Spleen (tissue), 11 donors: ENCODE measurements around the gene CLDN11. TPM values are rescaled to one million over a fixed set of nuclear protein-coding genes. Genes with fewer than 3 reads are reported as not detected.

Source experiments
- DNase-seq: peaks from one replicate; pipeline ENCODE4 v3.0.0-alpha.2; 2020
- H3K27ac ChIP-seq, 8 donors: fragments of 200-600 bp; sonication (generic) in 7 of 8; 1 replicate in 4 of 8; 2 replicates in 4 of 8; pipeline versions ENCODE4 v1.5.0 to v1.8.0; 2016 to 2021; ENCODE audit warnings: inconsistent platforms in 4 of 8, mild to moderate bottlenecking in 4 of 8, moderate library complexity in 1 of 8
- H3K27me3 ChIP-seq, 7 donors: fragments of 200-600 bp; sonication (generic) in 6 of 7; replicated peaks in 1 of 7; 1 replicate in 4 of 7; 2 replicates in 3 of 7; pipeline versions ENCODE4 v1.5.0 to v1.8.0; 2016 to 2021; ENCODE audit warnings: inconsistent platforms in 3 of 7, mild to moderate bottlenecking in 1 of 7
- H3K36me3 ChIP-seq, 6 donors: fragments of 200-600 bp; sonication (generic) in 5 of 6; 1 replicate in 4 of 6; 2 replicates in 2 of 6; pipeline versions ENCODE4 v1.5.0 to v1.8.0; 2016 to 2021; ENCODE audit warnings: inconsistent platforms in 2 of 6
- H3K4me1 ChIP-seq, 6 donors: fragments of 200-600 bp; sonication (generic) in 5 of 6; 1 replicate in 3 of 6; 2 replicates in 3 of 6; pipeline versions ENCODE4 v1.5.0 to v1.8.0; 2016 to 2021; ENCODE audit warnings: inconsistent platforms in 3 of 6
- H3K4me3 ChIP-seq, 8 donors: fragments of 200-600 bp; sonication (generic) in 7 of 8; 1 replicate in 4 of 8; 2 replicates in 4 of 8; pipeline versions ENCODE4 v1.5.0 to v1.8.0; 2016 to 2021; ENCODE audit warnings: inconsistent platforms in 4 of 8, mild to moderate bottlenecking in 4 of 8, moderate library complexity in 2 of 8
- H3K9me3 ChIP-seq, 8 donors: fragments of 200-600 bp; sonication (generic) in 7 of 8; 1 replicate in 4 of 8; 2 replicates in 4 of 8; pipeline versions ENCODE4 v1.5.0 to v1.8.0; 2016 to 2021; ENCODE audit warnings: inconsistent platforms in 4 of 8
- POLR2A ChIP-seq, 3 donors: fragments of 450-650 bp; IDR thresholded peaks; one replicate each; pipeline ENCODE4 v1.5.1; 2017; ENCODE audit warnings: antibody characterized with exemption in 3 of 3, mild to moderate bottlenecking in 1 of 3
- POLR2AphosphoS5 ChIP-seq, 3 donors: sonication (generic); formaldehyde crosslinking; IDR thresholded peaks; one replicate each; pipeline ENCODE4 v1.5.1; 2017; ENCODE audit warnings: antibody characterized with exemption in 3 of 3
- WGBS, 5 donors: extraction: QIAGEN DNeasy Blood & Tissue Kit in 3 of 5; methylation state at CpG; one replicate each; pipeline versions ENCODE4 v1.1.5 to v1.1.7; 2013 to 2018; 5-methylcytosine and 5-hydroxymethylcytosine counted together
- intact Hi-C: fragments of 100-400 bp; cut with DNase I; formaldehyde crosslinking; loops from one replicate; pipeline ENCODE4 v1.15.0; 2023; ENCODE audit warnings: low total_unique reads
- polyA plus RNA-seq, 3 donors: library from polyadenylated mRNA; stranded (reverse); fragments of 200-250 nt; gene quantifications; one replicate each; pipeline ENCODE4 v1.2.1, GENCODE V29; 2013
- total RNA-seq, 7 donors: library from RNA; depleted of rRNA in 3 of 7; stranded (reverse); fragments of >200 nt in 3 of 7; fragmentation: NEBNext Ultra II Directional in 4 of 7; extraction: Animal tissue kit (Norgen Biotek cat#: 25700) in 4 of 7; gene quantifications; one replicate each; pipeline versions ENCODE4 v1.1.0 to v1.2.1, GENCODE V29; 2016 to 2021
- TF ChIP-seq, protein P1 (sequence below), 11 experiments: fragments of 200-600 bp in 7 of 11; fragments of 450-650 bp in 4 of 11; sonication (generic) in 4 of 11; IDR thresholded peaks in 8 of 11; conservative IDR thresholded peaks in 3 of 11; 1 replicate in 7 of 11; 2 replicates in 4 of 11; pipeline versions ENCODE4 v1.4.0 to v1.8.0; 2016 to 2021; ENCODE audit warnings: antibody characterized with exemption in 11 of 11, inconsistent platforms in 4 of 11, mild to moderate bottlenecking in 1 of 11
- donor health status: healthy with polysubstance abuse.
- donor health status: DM: no; HTN: no; CAD: no; lungs with moderate emphysema.
- donor health status: DM: no; HTN: no; CAD: no.
- donor health status: Bipolar disorder and iron deficiency.
- donor health status: healthy.
- donor health status: DM: no; HTN: no; CAD: no.
- donor health status: DM: yes; HTN: yes; CAD: no.

The CLDN11 gene
- total and polyA plus RNA-seq, 10 donors, result 0.70 to 10.7 (median 4.1) TPM

DNA sequence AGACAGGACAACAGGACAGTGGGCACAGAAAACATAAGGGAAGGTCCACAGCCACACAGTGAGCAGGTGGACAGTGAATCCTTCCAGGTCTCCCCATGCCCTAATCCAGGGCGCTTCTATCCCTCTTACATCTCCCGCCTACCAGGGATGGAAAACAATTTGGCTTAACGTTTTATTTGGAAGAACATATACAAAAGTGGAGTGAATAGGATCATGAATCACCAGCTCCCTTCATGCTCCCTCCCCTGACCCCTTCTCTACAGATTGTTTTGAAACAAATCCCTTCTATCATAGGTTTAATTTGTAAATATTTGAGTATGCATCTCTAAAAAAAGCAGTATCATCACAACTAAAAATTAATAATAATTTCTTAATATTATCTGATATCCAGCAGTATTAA is 52.5 kb downstream of the CLDN11 start:
- no peak overlapping the region for H3K4me3 ChIP-seq
- intact Hi-C loops, result no loop called here
- no peak for TF ChIP-seq POLR2AphosphoS5 (IDR thresholded peaks at IDR 0.05)
- no peak for TF ChIP-seq POLR2A (IDR thresholded peaks at IDR 0.05)
- TF ChIP-seq, protein P1, sequence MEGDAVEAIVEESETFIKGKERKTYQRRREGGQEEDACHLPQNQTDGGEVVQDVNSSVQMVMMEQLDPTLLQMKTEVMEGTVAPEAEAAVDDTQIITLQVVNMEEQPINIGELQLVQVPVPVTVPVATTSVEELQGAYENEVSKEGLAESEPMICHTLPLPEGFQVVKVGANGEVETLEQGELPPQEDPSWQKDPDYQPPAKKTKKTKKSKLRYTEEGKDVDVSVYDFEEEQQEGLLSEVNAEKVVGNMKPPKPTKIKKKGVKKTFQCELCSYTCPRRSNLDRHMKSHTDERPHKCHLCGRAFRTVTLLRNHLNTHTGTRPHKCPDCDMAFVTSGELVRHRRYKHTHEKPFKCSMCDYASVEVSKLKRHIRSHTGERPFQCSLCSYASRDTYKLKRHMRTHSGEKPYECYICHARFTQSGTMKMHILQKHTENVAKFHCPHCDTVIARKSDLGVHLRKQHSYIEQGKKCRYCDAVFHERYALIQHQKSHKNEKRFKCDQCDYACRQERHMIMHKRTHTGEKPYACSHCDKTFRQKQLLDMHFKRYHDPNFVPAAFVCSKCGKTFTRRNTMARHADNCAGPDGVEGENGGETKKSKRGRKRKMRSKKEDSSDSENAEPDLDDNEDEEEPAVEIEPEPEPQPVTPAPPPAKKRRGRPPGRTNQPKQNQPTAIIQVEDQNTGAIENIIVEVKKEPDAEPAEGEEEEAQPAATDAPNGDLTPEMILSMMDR (IDR thresholded peaks at IDR 0.05 in 8 of 11, conservative IDR thresholded peaks at IDR 0.05 in 3 of 11), result no peak
- no peak overlapping the region for H3K27ac ChIP-seq
- H3K27me3 ChIP-seq, result peaks cover 0 to 13% (median 0%) of the 10 kb centered on the region in 7 donors
- H3K4me1 ChIP-seq, result no peaks in the 10 kb centered on the region
- no peaks in the 10 kb centered on the region for H3K9me3 ChIP-seq
- no peaks in the 10 kb centered on the region for H3K36me3 ChIP-seq
- WGBS, 5 donors, result 67 to 76% (median 70%) methylated on average over 3 of the region's 3 CpGs
- no peak for DNase-seq

DNA sequence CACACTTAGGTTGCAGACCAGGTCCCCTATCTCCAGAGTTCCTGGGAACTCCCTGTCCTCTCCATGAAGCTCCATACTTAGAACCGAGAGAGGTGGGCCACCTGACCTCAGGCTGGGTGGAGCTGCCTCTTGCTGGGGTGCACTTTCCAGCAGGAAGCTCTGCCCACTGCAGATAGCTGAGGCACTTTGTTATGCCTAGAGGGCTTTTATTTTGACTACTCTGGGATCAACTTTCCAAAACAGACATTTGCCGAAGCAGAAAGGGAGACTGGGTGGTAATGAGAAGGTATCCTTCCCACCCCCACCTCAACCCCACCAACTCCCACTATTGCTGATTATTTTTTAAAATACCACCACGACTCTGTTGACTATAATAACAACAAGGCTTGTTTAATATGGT is 54.7 kb downstream of the CLDN11 start:
- TF ChIP-seq, protein P1 (IDR thresholded peaks at IDR 0.05 in 8 of 11, conservative IDR thresholded peaks at IDR 0.05 in 3 of 11), result no peak
- TF ChIP-seq POLR2A (IDR thresholded peaks at IDR 0.05) (no peak), POLR2AphosphoS5 (IDR thresholded peaks at IDR 0.05) (no peak)
- H3K4me1 ChIP-seq, result no peaks in the 10 kb centered on the region
- intact Hi-C loops, result no loop called here
- H3K27me3 ChIP-seq, result peaks cover 0 to 13% (median 0%) of the 10 kb centered on the region in 7 donors
- no peak for DNase-seq
- WGBS, 5 donors, result 26 to 50% (median 40%) methylated on average over 3 of the region's 3 CpGs
- no peak overlapping the region for H3K27ac ChIP-seq
- no peaks in the 10 kb centered on the region for H3K9me3 ChIP-seq
- H3K4me3 ChIP-seq, result no peak overlapping the region
- no peaks in the 10 kb centered on the region for H3K36me3 ChIP-seq

DNA sequence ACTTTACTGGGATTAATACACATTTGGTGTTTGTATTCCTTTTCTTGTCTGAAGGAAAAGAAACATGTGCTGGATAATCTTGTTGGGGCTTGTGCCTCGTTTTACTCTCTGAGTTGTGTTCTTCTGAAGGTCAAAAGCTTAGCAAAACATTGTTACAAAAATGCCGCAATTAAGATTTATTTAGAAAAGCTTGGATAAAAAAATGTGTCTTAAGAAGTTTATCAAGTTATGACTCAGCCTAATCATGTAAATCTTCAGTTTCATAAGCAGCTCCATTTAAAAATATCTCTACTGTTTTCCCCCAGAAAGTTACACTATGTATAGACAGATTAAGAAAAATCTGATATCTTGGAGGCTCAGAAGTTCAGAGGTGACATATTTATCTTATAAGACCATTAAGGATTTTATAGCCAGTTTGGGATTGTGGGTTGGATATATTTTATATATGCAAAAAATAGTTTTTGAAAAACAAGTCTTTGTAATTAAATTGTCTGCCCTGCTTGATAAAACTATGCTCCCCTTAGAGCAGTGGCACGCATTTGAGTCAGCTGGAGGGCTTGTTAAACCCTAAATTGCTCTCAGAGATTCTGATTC is 56.5 kb downstream of the CLDN11 start:
- Histone ChIP-seq H3K4me3 (no peak overlapping the region), H3K4me1 (no peaks in the 10 kb centered on the region), H3K9me3 (no peaks in the 10 kb centered on the region), H3K36me3 (no peaks in the 10 kb centered on the region), H3K27ac (no peak overlapping the region), H3K27me3 (peaks cover 0 to 13% (median 0%) of the 10 kb centered on the region in 7 donors)
- TF ChIP-seq POLR2AphosphoS5 (IDR thresholded peaks at IDR 0.05), result no peak
- TF ChIP-seq POLR2A (IDR thresholded peaks at IDR 0.05), result no peak
- TF ChIP-seq, protein P1 (IDR thresholded peaks at IDR 0.05 in 8 of 11, conservative IDR thresholded peaks at IDR 0.05 in 3 of 11), result no peak
- intact Hi-C loops, result no loop called here
- 67 to 82% (median 76%) methylated on average over 3 of the region's 3 CpGs for WGBS, 5 donors
- no peak for DNase-seq

DNA sequence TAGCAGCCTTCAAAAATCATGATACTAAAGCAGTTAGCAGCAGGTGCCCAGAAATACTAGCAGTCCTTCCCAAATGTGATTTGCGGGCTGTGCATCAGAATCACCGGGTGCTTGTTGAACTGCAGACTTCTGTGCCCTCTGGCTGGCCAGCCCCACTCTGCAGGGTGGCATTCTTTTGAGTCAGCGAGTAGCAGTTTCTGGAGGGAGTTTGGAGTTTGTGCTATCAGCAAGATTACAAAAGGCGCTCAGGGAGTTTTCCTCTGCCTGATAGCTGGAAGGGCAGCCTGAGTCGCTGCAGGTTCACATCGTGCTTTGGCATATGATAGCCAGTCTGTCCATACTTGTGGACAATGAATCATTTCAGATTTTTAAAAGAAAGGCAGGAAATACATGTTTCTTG is 57.6 kb downstream of the CLDN11 start:
- H3K4me3 ChIP-seq, result no peak overlapping the region
- H3K27me3 ChIP-seq, result peaks cover 0 to 13% (median 0%) of the 10 kb centered on the region in 7 donors
- 65 to 79% (median 73%) methylated on average over 6 of the region's 6 CpGs for WGBS, 5 donors
- no peaks in the 10 kb centered on the region for H3K9me3 ChIP-seq
- no peak for DNase-seq
- intact Hi-C loops, result no loop called here
- H3K27ac ChIP-seq, result no peak overlapping the region
- TF ChIP-seq POLR2AphosphoS5 (IDR thresholded peaks at IDR 0.05), result no peak
- TF ChIP-seq, protein P1 (IDR thresholded peaks at IDR 0.05 in 8 of 11, conservative IDR thresholded peaks at IDR 0.05 in 3 of 11), result no peak
- no peaks in the 10 kb centered on the region for H3K4me1 ChIP-seq
- H3K36me3 ChIP-seq, result no peaks in the 10 kb centered on the region
